Activated naive CD4-positive, alpha-beta T cell treated with anti-CD3 and anti-CD28 coated beads, Interleukin-2, amount 10 ng/mL, durations not matched to agents 7 days and 5 days (primary cell): ENCODE measurements around the gene PTPRD.
"Not testable (repeated sequence)": the region's sequence is repeated elsewhere in the genome, so short reads cannot be mapped to it uniquely, and the experiment has no call there.

Experiments used
- CTCF ChIA-PET: fragments of 350-600 bp; sonication (Branson Sonifier 250); formaldehyde crosslinking; loops from one replicate; lab custom pipeline; 2021; ENCODE audit warnings: antibody characterized with exemption; lab: Charles Lee
- DNase-seq: peaks from one replicate; pipeline ENCODE4 v3.0.0-alpha.2; 2020
- H3K27ac Mint-ChIP-seq: one replicate; pipeline ENCODE4 v1.8.0; 2021; ENCODE audit warnings: mild to moderate bottlenecking, moderate library complexity, mixed read lengths
- H3K27me3 Mint-ChIP-seq: one replicate; pipeline ENCODE4 v1.8.0; 2021; ENCODE audit warnings: mild to moderate bottlenecking, mixed read lengths
- H3K36me3 Mint-ChIP-seq: one replicate; pipeline ENCODE4 v1.8.0; 2021; ENCODE audit warnings: mixed read lengths
- H3K4me1 Mint-ChIP-seq: one replicate; pipeline ENCODE4 v1.8.0; 2021; ENCODE audit warnings: mixed read lengths
- H3K4me3 Mint-ChIP-seq: one replicate; pipeline ENCODE4 v1.8.0; 2021; ENCODE audit warnings: mild to moderate bottlenecking, moderate library complexity, mixed read lengths
- H3K9me3 Mint-ChIP-seq: one replicate; pipeline ENCODE4 v1.8.0; 2021; ENCODE audit warnings: mixed read lengths

PTPRD gene

GRCh38 chr9:8961186-8961851 lies 1651.5 kb downstream of the PTPRD start:
- no peaks in the 10 kb centered on the region for H3K4me1 Mint-ChIP-seq
- H3K27me3 Mint-ChIP-seq = no peaks in the 10 kb centered on the region
- H3K27ac Mint-ChIP-seq = no peak overlapping the region

GRCh38 chr9:8960254-8960653 lies 1652.5 kb downstream of the PTPRD start:
- H3K9me3 Mint-ChIP-seq = peaks cover 2% of the 10 kb centered on the region
- CTCF ChIA-PET = no interaction called here
- DNase-seq = no peak

More at GRCh38 chr9:8961186-8961851, 1651.5 kb downstream of the PTPRD start:
- H3K4me3 Mint-ChIP-seq = no peak overlapping the region
- H3K36me3 Mint-ChIP-seq = no peaks in the 10 kb centered on the region
- H3K9me3 Mint-ChIP-seq = peaks cover 5% of the 10 kb centered on the region
- DNase-seq = no peak
- CTCF ChIA-PET = no interaction called here

DNA sequence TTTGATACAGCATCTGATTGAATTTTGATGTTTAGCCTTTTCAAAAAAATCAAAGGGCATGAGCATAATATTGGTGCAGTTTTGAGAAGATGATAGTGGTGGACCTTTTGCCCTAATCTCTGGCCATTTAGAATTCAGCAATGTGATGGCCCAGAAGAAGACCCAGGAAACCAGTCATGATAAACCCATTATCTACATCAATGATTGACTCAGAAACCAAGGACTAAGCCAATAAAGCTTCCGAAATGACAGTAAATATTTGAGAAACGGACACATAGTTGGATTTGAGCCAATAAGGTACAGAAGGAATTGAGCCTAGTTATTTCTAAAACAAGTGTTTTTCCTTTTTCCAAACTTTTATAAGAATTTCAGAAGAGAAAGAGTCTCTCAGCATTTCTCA lies 1654.4 kb downstream of the PTPRD start:
- H3K27me3 Mint-ChIP-seq = no peaks in the 10 kb centered on the region
- no peaks in the 10 kb centered on the region for H3K9me3 Mint-ChIP-seq
- no peaks in the 10 kb centered on the region for H3K4me1 Mint-ChIP-seq
- H3K4me3 Mint-ChIP-seq = no peak overlapping the region
- CTCF ChIA-PET = no interaction called here
- no peak for DNase-seq
- H3K36me3 Mint-ChIP-seq = no peaks in the 10 kb centered on the region
- no peak overlapping the region for H3K27ac Mint-ChIP-seq

More at GRCh38 chr9:8960254-8960653, 1652.5 kb downstream of the PTPRD start:
- Mint-ChIP-seq H3K4me3 (no peak overlapping the region), H3K36me3 (no peaks in the 10 kb centered on the region), H3K4me1 (no peaks in the 10 kb centered on the region), H3K27ac (no peak overlapping the region), H3K27me3 (no peaks in the 10 kb centered on the region)

- CTCF ChIA-PET = no interaction called here
- no peaks in the 10 kb centered on the region for H3K4me1 Mint-ChIP-seq
- no peak overlapping the region for H3K27ac Mint-ChIP-seq
- no peak for DNase-seq
- H3K4me3 Mint-ChIP-seq = no peak overlapping the region
- H3K9me3 Mint-ChIP-seq = no peaks in the 10 kb centered on the region
- no peaks in the 10 kb centered on the region for H3K27me3 Mint-ChIP-seq
- no peaks in the 10 kb centered on the region for H3K36me3 Mint-ChIP-seq
Observed at GRCh38 chr9:8955315-8955714, 1657.5 kb downstream of the PTPRD start.

GRCh38 chr9:8946461-8946860 lies 1666.3 kb downstream of the PTPRD start:
- no peaks in the 10 kb centered on the region for H3K36me3 Mint-ChIP-seq
- no peaks in the 10 kb centered on the region for H3K9me3 Mint-ChIP-seq
- H3K27ac Mint-ChIP-seq = no peak overlapping the region
- no peak for DNase-seq
- no peaks in the 10 kb centered on the region for H3K27me3 Mint-ChIP-seq
- CTCF ChIA-PET = no interaction called here
- H3K4me3 Mint-ChIP-seq = no peak overlapping the region
- H3K4me1 Mint-ChIP-seq = no peaks in the 10 kb centered on the region

- CTCF ChIA-PET = no interaction called here
- peaks cover 2% of the 10 kb centered on the region for H3K9me3 Mint-ChIP-seq
- no peak for DNase-seq
- no peaks in the 10 kb centered on the region for H3K4me1 Mint-ChIP-seq
- H3K27ac Mint-ChIP-seq = no peak overlapping the region
- H3K36me3 Mint-ChIP-seq = no peaks in the 10 kb centered on the region
- no peak overlapping the region for H3K4me3 Mint-ChIP-seq
- H3K27me3 Mint-ChIP-seq = no peaks in the 10 kb centered on the region
Observed at GRCh38 chr9:8943392-8943791, 1669.4 kb downstream of the PTPRD start.

GRCh38 chr9:8940650-8941049 lies 1672.2 kb downstream of the PTPRD start:
- Mint-ChIP-seq H3K4me3 (no peak overlapping the region), H3K27me3 (no peaks in the 10 kb centered on the region), H3K9me3 (peaks cover 2% of the 10 kb centered on the region), H3K27ac (no peak overlapping the region), H3K36me3 (no peaks in the 10 kb centered on the region), H3K4me1 (no peaks in the 10 kb centered on the region)
- CTCF ChIA-PET = no interaction called here
- no peak for DNase-seq

- CTCF ChIA-PET = no interaction called here
- no peaks in the 10 kb centered on the region for H3K27me3 Mint-ChIP-seq
- no peak for DNase-seq
- H3K9me3 Mint-ChIP-seq = peaks cover 5% of the 10 kb centered on the region
- no peak overlapping the region for H3K27ac Mint-ChIP-seq
- no peaks in the 10 kb centered on the region for H3K36me3 Mint-ChIP-seq
- no peak overlapping the region for H3K4me3 Mint-ChIP-seq
- H3K4me1 Mint-ChIP-seq = no peaks in the 10 kb centered on the region
Observed at GRCh38 chr9:8926461-8926860, 1686.3 kb downstream of the PTPRD start.

GRCh38 chr9:8924562-8924961 lies 1688.2 kb downstream of the PTPRD start:
- no peaks in the 10 kb centered on the region for H3K4me1 Mint-ChIP-seq
- H3K27me3 Mint-ChIP-seq = no peaks in the 10 kb centered on the region
- CTCF ChIA-PET = no interaction called here
- DNase-seq = no peak
- peaks cover 5% of the 10 kb centered on the region for H3K9me3 Mint-ChIP-seq
- H3K36me3 Mint-ChIP-seq = no peaks in the 10 kb centered on the region
- H3K4me3 Mint-ChIP-seq = no peak overlapping the region
- no peak overlapping the region for H3K27ac Mint-ChIP-seq

- CTCF ChIA-PET, H3K4me3 Mint-ChIP-seq, H3K27ac Mint-ChIP-seq: not testable (repeated sequence)
Observed at GRCh38 chr9:8920478-8921183, 1692.2 kb downstream of the PTPRD start.

DNA sequence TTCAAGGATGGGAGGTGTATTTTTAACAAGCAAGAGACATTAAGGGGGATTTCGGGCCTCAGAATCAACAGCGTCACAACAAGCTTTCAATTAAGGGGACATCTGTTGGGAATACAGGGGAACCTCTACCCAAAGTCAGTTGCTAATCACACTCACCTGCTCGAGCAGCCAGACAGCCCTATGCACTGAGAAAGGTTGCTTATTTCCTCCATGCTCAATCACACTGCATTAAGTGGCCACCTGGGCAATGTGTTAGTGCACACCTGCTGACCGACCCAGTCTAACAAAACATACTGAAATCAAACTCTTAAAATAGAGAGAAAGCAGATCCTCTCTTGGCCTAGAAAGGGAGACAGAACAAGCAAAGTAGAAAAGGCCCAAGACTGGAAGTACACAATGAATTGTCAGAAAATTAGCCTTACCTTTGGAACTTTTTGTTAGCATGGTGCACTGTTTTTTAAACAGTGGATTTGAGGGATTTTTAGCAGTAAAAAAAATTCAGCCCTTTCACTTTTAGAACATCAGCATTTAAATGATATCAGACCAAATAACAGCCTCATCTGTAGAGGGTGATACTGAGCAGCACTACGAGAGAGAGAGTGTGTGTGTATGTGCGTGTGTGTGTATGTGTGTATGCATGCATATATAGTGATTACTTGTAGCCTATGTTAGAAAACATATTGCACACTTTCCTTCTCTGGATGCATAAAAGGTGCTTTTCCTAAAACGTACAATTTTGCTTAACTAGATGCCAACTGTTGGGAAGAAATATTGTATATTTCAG lies 1694.7 kb downstream of the PTPRD start:
- Mint-ChIP-seq H3K27me3 (no peaks in the 10 kb centered on the region), H3K4me1 (no peaks in the 10 kb centered on the region), H3K27ac (no peak overlapping the region), H3K9me3 (no peaks in the 10 kb centered on the region), H3K4me3 (no peak overlapping the region), H3K36me3 (no peaks in the 10 kb centered on the region)
- CTCF ChIA-PET = no interaction called here
- no peak for DNase-seq

More at GRCh38 chr9:8920478-8921183, 1692.2 kb downstream of the PTPRD start:
- not testable (repeated sequence) for H3K36me3 Mint-ChIP-seq, H3K9me3 Mint-ChIP-seq, H3K4me1 Mint-ChIP-seq, H3K27me3 Mint-ChIP-seq, DNase-seq

DNA sequence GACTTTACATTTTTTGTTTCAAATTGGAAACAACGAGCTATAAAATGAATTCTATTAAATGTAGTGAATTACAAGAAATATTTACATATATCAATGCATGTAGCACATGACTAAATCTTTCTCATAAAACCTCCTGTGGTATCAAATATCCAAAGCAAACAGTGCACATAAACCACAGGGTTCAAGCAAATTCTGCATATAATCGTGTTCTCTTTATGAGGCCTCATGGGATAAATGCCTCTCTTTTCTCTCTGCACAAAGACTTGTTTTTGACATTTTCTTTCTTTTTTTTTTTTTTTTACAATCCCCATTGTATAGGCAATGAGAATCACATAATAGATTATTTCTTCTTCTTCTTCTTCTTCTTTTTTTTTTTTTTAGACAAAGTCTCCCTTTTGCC lies 1696.0 kb downstream of the PTPRD start:
- no peaks in the 10 kb centered on the region for H3K27me3 Mint-ChIP-seq
- no peak overlapping the region for H3K27ac Mint-ChIP-seq
- H3K4me3 Mint-ChIP-seq = no peak overlapping the region
- no peak for DNase-seq
- H3K36me3 Mint-ChIP-seq = no peaks in the 10 kb centered on the region
- no peaks in the 10 kb centered on the region for H3K9me3 Mint-ChIP-seq
- CTCF ChIA-PET = no interaction called here
- no peaks in the 10 kb centered on the region for H3K4me1 Mint-ChIP-seq

DNA sequence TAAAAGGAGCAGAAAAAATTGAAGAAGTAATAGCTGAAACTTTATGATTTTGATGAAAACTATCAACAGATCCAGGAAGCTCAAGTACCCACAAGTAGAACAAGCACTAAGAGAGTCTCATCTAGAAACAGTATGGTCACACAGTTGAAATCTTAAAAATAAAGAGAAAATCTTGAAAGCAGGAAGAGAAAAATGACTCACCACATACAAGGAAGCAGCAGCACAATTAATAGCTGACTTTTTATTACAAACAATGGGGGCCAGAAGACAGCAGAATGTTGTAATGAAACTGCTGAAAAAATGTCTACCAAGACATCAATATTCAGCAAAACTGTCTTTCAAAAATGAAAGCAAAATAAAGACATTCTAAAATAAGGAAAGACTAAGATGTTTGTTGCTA lies 1704.9 kb downstream of the PTPRD start:
- Mint-ChIP-seq H3K36me3 (no peaks in the 10 kb centered on the region), H3K27ac (no peak overlapping the region), H3K27me3 (no peaks in the 10 kb centered on the region), H3K9me3 (no peaks in the 10 kb centered on the region), H3K4me1 (no peaks in the 10 kb centered on the region), H3K4me3 (no peak overlapping the region)
- CTCF ChIA-PET = no interaction called here
- no peak for DNase-seq

GRCh38 chr9:8905731-8906130 lies 1707.1 kb downstream of the PTPRD start:
- no peak overlapping the region for H3K4me3 Mint-ChIP-seq
- no peaks in the 10 kb centered on the region for H3K36me3 Mint-ChIP-seq
- CTCF ChIA-PET = interaction anchor here (0.7 to 1.1 kb wide), 2 partner anchors 9 to 66 kb away, joined by 3 to 4 read pairs; no protein-coding TSS in a partner anchor

More at GRCh38 chr9:8905731-8906130, 1707.1 kb downstream of the PTPRD start:
- Mint-ChIP-seq H3K27ac (no peak overlapping the region), H3K27me3 (no peaks in the 10 kb centered on the region), H3K4me1 (no peaks in the 10 kb centered on the region), H3K9me3 (no peaks in the 10 kb centered on the region)
- no peak for DNase-seq
